NT2/D1 (cell line): ENCODE results near the gene FRY.

Experiments
- DNase-seq: peaks from one replicate; pipeline ENCODE4 v3.0.0-alpha.2; 2011; ENCODE audit warnings: low read depth, low spot score
- H3K27me3 ChIP-seq: 2 replicates; pipeline ENCODE4 v1.6.0; 2011; ENCODE audit warnings: mild to moderate bottlenecking; ENCODE audit not compliant: insufficient read length, insufficient read depth
- H3K36me3 ChIP-seq: 2 replicates; pipeline ENCODE4 v1.6.1; 2011; ENCODE audit warnings: mild to moderate bottlenecking, low read length, mixed read lengths; ENCODE audit not compliant: insufficient read depth, insufficient read length
- H3K4me1 ChIP-seq: 2 replicates; pipeline ENCODE4 v1.5.1; 2011; ENCODE audit not compliant: insufficient read depth, insufficient read length
- H3K4me3 ChIP-seq: 2 replicates; pipeline ENCODE4 v1.5.1; 2011; ENCODE audit warnings: low read depth; ENCODE audit not compliant: insufficient read length
- H3K9ac ChIP-seq: 2 replicates; pipeline ENCODE4 v1.6.0; 2011; ENCODE audit warnings: low read depth; ENCODE audit not compliant: insufficient read length
- H3K9me3 ChIP-seq: 2 replicates; pipeline ENCODE4 v1.5.1; 2011; ENCODE audit warnings: mild to moderate bottlenecking, low read length; ENCODE audit not compliant: insufficient read depth
- SUZ12 ChIP-seq: IDR thresholded peaks from 2 replicates; pipeline ENCODE4 v1.6.1; 2011; ENCODE audit not compliant: insufficient read length, insufficient read depth; ENCODE audit errors: extremely low read depth
- YY1 ChIP-seq: IDR thresholded peaks from 2 replicates; pipeline ENCODE4 v1.6.1; 2011; ENCODE audit not compliant: insufficient read length, insufficient read depth
- ZNF274 ChIP-seq: IDR thresholded peaks from 2 replicates; pipeline ENCODE4 v1.6.1; 2011; ENCODE audit warnings: mild to moderate bottlenecking, low read depth, low read length

The FRY gene

GRCh38 chr13:32334671-32335070 lies 303.1 kb downstream of the FRY start:
- Histone ChIP-seq H3K9ac (no peak overlapping the region), H3K36me3 (peaks cover 46% of the 10 kb centered on the region), H3K4me1 (no peaks in the 10 kb centered on the region), H3K4me3 (no peak overlapping the region), H3K27me3 (no peaks in the 10 kb centered on the region), H3K9me3 (no peaks in the 10 kb centered on the region)
- TF ChIP-seq YY1 (no peak), SUZ12 (no peak), ZNF274 (no peak)
- no peak for DNase-seq

GRCh38 chr13:32340914-32341313 lies 309.3 kb downstream of the FRY start:
- H3K36me3 ChIP-seq = peaks cover 8% of the 10 kb centered on the region
- no peak for DNase-seq
- no peaks in the 10 kb centered on the region for H3K9me3 ChIP-seq
- no peaks in the 10 kb centered on the region for H3K4me1 ChIP-seq
- H3K27me3 ChIP-seq = no peaks in the 10 kb centered on the region
- no peak overlapping the region for H3K9ac ChIP-seq
- no peak for TF ChIP-seq SUZ12
- TF ChIP-seq YY1 = no peak
- TF ChIP-seq ZNF274 = no peak
- no peak overlapping the region for H3K4me3 ChIP-seq

- H3K9me3 ChIP-seq = no peaks in the 10 kb centered on the region
- no peaks in the 10 kb centered on the region for H3K27me3 ChIP-seq
- H3K9ac ChIP-seq = no peak overlapping the region
- DNase-seq = no peak
- H3K4me3 ChIP-seq = no peak overlapping the region
- TF ChIP-seq SUZ12 (no peak), YY1 (no peak), ZNF274 (no peak)
- H3K36me3 ChIP-seq = peaks cover 21% of the 10 kb centered on the region
- no peaks in the 10 kb centered on the region for H3K4me1 ChIP-seq
These were observed 316.1 kb downstream of the FRY start for GRCh38 chr13:32347651-32348050.
